GM21423 (cell line): ENCODE results near the gene GPRC5D.

Experiments
- ATAC-seq: cut with Tn5 transposase; IDR thresholded peaks from one replicate; pipeline ENCODE4 v1.9.1; 2021; ENCODE audit warnings: mild to moderate bottlenecking, moderate library complexity; ENCODE audit not compliant: unreplicated experiment

GPRC5D gene

DNA sequence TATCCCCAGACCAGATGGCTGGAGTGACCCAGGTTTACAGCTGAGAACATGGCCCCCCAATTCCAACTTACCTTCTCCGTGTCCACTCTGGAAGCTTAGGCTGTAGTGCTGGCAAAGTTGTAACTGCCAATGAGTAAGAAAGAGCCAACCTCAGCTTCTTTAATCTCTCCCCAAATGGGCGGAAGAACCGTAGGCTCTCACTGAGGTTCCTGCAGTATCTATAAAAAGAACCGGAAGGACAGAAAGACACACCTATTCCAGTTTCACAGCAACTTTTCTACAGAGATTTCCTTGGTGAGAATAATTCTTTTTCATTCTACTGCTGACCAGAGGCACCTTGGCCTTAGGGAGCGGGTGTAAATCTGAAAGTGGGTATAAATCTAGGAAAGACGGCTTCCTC is at the start of gene GPRC5D:
TSS of gene GPRC5D (minus strand) at position 135 of the 400 bp plus-strand sequence. CDS start 1,786 bp downstream, outside the sequence.
- ATAC-seq = no peak

DNA sequence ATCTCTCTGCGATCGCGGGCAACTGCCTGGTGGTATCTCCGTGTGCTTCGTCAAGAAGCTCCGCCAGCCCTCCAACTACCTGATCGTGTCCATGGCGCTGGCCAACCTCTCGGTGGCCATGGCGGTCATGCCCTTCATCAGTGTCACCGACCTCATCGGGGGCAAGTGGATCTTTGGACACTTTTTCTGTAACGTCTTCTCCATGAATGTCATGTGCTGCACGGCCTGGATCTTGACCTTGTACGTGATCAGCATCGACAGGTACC is 49.7 kb upstream of the GPRC5D start:
- no peak for ATAC-seq

- ATAC-seq = no peak
Measured at GRCh38 chr12:13000925-13001774, 49.2 kb upstream of the GPRC5D start.

GRCh38 chr12:13000616-13000924 is 48.6 kb upstream of the GPRC5D start:
- ATAC-seq = peak; percentile 29

DNA sequence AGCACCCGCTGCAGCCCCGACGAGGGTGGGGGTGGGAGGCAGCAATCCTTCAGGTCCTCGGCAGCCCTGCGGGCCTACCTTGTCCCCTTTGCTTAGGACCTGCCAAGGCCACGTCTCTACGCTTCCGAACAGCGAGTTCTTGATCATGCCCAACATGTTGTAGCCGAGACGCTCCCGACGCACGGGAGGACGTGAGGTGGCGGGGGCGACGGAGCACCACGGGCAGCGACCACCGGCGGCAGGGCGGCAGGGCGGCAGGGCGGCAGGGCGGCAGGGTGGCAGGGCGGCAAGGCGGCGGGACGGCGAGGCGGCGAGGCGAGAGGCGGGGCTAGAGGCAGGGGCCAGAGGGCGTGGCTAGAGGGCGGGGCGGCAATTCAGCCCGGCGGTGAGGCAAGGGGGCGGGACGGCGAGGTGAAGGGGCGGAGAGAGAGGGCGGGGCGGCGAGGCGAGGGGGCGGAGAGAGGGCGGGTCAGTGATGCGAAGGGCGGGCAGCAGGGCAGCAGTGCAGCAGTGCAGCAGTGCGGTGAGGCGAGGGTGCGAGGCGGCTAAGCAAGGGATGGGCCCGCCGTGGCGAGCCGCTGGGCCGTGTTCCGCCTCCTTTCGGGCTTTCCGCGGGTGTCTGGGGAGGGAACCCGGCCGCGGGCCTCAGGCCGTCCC is 48.1 kb upstream of the GPRC5D start, which contains the start of gene HEBP1:
TSS of gene HEBP1 (minus strand) at position 307 of the 657 bp plus-strand sequence. CDS start at position 156, 151 bp downstream.
- ATAC-seq = peak; percentile 90

DNA sequence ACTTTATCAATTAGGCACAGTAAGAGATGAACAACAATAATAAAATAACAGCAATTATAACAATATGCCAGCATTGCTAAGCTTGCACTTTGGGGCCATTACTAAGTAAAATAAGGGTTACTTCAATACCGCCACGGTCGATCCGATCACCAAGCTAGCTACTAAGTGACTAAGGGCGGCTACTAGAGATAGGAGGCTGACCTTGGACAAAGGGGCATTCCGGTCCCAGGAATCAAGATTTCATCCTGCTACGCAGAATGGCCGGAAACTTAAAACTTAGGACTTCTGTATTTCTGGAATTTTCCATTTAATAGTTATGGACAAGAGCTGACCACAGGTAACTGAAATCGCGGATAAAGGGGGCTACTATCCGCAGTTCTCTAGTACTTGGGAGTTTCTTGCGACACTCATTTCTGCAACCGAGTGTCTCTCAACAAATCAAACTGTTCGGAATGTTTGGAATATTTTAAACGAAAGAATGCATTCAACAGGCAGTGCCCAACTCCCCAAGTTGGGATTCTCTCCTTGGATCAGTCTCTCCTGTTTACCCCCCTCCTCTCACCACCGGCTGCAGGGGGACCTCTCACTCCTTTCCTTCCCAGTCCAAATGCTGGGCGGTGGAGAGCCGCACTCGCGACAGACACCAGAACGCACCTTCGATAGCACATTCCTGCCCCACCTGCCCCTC is 47.4 kb upstream of the GPRC5D start:
- no peak for ATAC-seq

DNA sequence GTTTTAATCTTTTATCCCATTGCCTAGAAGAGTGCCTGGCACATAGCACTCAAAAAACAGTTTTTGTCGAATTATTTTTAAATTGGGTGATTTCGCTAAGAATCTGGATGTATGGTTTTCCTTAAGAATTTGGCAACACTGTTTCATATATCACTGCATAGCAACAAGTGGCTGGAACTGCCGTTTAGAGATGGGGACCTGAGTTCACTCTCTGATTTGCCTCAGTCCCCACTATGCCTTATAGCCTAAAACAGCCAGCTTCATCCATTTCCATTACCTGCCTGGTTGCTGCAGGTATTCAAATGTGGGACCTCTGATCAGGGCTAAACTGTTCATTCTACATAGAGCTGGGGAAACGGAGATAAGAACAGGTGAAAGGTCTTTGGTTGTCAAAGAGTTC is 46.3 kb upstream of the GPRC5D start:
- ATAC-seq = no peak

DNA sequence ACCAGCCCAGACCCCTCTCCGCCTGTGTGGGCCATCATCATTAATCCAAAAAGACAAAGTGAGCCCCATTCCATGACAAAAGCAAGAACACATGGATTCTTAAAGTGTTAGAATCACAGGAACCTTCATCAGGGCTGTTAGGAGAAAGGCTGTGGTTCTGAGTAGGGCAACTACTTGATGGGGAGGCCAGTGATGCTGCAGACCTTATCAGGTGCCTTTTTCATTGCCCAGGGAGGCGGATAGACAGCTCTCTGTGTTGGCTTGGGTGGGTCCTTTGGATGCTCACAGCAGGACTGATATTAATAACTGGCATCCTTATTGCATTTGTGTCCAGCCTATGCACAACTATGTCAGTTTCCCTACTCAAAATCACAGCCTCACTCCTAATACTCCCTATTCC is 45.8 kb upstream of the GPRC5D start:
- no peak for ATAC-seq

- no peak for ATAC-seq
Measured at GRCh38 chr12:12997156-12997555, 45.2 kb upstream of the GPRC5D start.

DNA sequence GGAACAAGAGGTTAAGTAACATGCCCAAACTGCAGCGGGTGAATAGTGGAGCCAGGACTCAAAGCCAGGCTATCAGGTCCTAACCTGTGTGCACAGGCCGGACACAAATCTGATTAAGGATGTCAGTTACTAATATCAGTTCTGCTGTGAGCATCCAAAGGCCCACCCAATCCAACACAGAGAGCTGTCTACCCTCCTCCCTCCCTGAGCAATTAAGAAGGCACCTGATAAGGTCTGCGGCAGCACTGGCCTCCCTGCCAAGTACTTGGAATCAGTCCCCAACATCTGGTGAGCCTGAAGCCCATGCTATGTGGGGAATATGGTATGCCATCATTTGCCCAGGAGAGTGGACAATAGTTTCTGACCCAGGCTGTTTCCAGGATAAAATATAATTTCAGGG is 44.2 kb upstream of the GPRC5D start:
- no peak for ATAC-seq

DNA sequence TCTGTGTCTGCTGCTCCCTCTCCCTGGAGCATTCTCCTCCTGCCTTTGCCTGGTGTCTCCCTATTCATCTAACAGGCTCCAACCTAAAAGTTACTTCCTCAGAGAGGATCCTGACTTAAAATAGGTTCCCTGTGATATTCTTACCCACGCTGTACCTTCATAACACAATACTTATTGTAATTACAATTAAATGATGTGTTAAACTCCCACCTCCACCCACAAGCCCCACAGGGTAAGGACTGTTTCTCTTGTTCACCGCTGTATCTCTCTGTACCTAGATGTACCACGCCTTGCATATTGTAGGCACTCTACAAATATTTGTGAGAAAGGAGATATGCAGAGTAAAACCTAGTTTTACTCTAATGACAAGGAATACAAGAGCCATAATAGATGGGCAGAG is 43.1 kb upstream of the GPRC5D start:
- no peak for ATAC-seq

- ATAC-seq = no peak
Measured at GRCh38 chr12:12993367-12993766, 41.4 kb upstream of the GPRC5D start.

- ATAC-seq = no peak
Measured at GRCh38 chr12:12992418-12993130, 40.6 kb upstream of the GPRC5D start.

GRCh38 chr12:12990700-12991468 is 38.9 kb upstream of the GPRC5D start:
- no peak for ATAC-seq

GRCh38 chr12:12987421-12987820 is 35.5 kb upstream of the GPRC5D start:
- ATAC-seq = no peak

DNA sequence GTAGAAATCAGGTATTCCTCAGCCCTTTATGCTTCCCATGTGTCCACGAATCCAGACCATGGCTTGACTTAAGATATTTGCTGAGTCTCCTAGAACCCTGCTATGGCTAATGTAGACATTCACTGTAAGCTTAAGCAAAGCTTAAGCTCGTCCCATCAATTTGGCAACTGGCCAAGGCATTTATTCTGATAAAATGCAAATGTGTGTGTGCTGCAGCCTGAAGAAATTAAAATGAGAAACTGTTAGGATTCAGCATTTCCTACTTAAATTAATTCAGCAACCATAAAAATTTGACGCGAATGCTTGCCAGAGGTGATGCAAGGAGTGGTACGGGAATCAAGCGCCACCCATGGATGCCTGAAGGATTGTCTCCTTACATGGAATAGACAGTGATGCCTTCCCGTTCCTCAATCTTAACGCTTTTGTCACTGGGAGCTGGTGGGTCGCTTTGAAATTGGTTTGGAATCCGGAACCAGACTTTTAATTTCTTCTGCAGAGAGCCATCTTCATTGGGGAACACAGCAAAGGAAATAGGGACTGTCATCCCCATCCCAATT is 34.9 kb upstream of the GPRC5D start:
- ATAC-seq = no peak

DNA sequence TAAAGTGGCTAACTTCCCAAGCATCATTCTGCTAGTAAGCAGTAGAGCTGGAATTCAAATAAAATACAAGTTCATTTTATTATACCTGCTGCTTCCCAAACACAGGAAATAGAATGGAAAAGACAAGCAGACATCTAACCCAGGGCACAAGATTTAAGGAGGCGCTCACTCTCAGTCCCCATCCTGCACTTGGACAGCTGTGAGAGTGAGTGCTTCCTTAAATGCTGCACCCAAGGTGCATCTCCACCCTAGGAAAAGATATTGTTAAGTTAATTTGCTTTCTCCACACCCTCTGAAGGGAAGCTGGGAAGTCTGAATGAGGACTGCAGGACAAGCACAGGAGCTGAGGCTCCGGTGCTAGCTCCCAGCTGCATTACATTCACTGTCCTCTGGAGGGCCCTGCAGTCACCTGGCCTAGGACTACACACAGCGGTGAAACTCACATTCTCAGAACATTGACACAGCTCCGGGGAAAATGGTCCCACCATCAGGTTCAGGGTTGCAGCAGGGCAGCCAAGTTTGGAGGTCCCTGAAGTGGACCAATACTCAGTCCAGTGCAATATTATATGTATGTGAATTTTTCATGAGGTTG is 33.9 kb upstream of the GPRC5D start:
- ATAC-seq = no peak

GRCh38 chr12:12984149-12984548 is 32.2 kb upstream of the GPRC5D start:
- no peak for ATAC-seq

DNA sequence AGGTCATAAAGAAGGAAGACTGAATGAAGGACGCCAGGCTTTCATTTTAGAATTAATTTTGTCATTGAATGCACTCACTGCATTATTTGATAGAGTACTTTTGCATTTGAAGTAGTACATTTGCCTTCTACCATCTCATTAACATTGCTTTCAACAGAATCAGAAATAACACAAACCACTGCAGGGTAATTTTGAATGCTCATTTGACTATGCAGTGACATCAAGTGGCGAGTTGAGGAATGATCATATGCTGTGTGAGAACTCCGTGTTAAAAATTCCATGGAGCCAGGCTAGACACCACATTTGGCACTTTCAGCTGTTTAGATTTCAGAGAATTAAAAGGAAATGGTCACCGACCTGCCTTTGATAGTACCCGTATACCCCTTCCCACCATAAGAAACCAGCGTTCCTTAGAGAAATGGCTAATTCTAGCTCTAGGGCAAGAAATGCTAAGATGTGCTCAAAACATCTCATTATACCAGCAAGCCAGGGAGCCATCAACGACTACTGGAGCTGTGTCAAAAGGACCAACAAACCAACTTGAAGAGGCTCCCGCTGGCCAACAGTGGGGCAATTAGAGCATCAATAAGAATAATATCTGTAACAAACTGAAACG is 31.6 kb upstream of the GPRC5D start:
- ATAC-seq = no peak

- no peak for ATAC-seq
Measured at GRCh38 chr12:12982331-12982730, 30.4 kb upstream of the GPRC5D start.
